Measurements from ENCODE around the gene WNT3. TPM values are rescaled to one million over a fixed set of nuclear protein-coding genes. Genes with fewer than 3 reads are reported as not detected.

The WNT3 gene
- polyA plus RNA-seq, 4 donors: 1.9 to 2.2 (median 1.9) TPM

- no peak for DNase-seq (ENCODE audit: low read depth in 4 of 4, low spot score in 3 of 4)
Measured at GRCh38 chr17:46837521-46837920, 19.0 kb upstream of the WNT3 start.

- DNase-seq (ENCODE audit: low read depth in 4 of 4, low spot score in 3 of 4): no peak
Measured at GRCh38 chr17:46836500-46836899, 18.0 kb upstream of the WNT3 start.

GRCh38 chr17:46834846-46835245, 16.4 kb upstream of the WNT3 start:
- DNase-seq (ENCODE audit: low read depth in 4 of 4, low spot score in 3 of 4): no peak

GRCh38 chr17:46833840-46834208, 15.3 kb upstream of the WNT3 start:
- no peak for DNase-seq (ENCODE audit: low read depth in 4 of 4, low spot score in 3 of 4)

- DNase-seq (ENCODE audit: low read depth in 4 of 4, low spot score in 3 of 4): no peak
Measured at GRCh38 chr17:46832945-46833839, 14.7 kb upstream of the WNT3 start.

GRCh38 chr17:46832331-46832821, 13.9 kb upstream of the WNT3 start:
- no peak for DNase-seq (ENCODE audit: low read depth in 4 of 4, low spot score in 3 of 4)

GRCh38 chr17:46831573-46832330, 13.3 kb upstream of the WNT3 start:
- DNase-seq (ENCODE audit: low read depth in 4 of 4, low spot score in 3 of 4): no peak

GRCh38 chr17:46827274-46827673, 8.8 kb upstream of the WNT3 start:
- no peak for DNase-seq (ENCODE audit: low read depth in 4 of 4, low spot score in 3 of 4)

- no peak for DNase-seq (ENCODE audit: low read depth in 4 of 4, low spot score in 3 of 4)
Measured at GRCh38 chr17:46826116-46826515, 7.6 kb upstream of the WNT3 start.

GRCh38 chr17:46823657-46824056, 5.2 kb upstream of the WNT3 start:
- DNase-seq (ENCODE audit: low read depth in 4 of 4, low spot score in 3 of 4): no peak

- DNase-seq (ENCODE audit: low read depth in 4 of 4, low spot score in 3 of 4): no peak
Measured at GRCh38 chr17:46822388-46822921, 4.0 kb upstream of the WNT3 start.

- no peak for DNase-seq (ENCODE audit: low read depth in 4 of 4, low spot score in 3 of 4)
Measured at GRCh38 chr17:46821482-46822387, 3.2 kb upstream of the WNT3 start.

- DNase-seq (ENCODE audit: low read depth in 4 of 4, low spot score in 3 of 4): no peak
Measured at GRCh38 chr17:46820592-46821450, 2.3 kb upstream of the WNT3 start.

- no peak for DNase-seq (ENCODE audit: low read depth in 4 of 4, low spot score in 3 of 4)
Measured at GRCh38 chr17:46819906-46820351, 1.4 kb upstream of the WNT3 start.

GRCh38 chr17:46818929-46819859, 702 bp upstream of the WNT3 start:
- no peak for DNase-seq (ENCODE audit: low read depth in 4 of 4, low spot score in 3 of 4)

GRCh38 chr17:46817901-46818209, 637 bp downstream of the WNT3 start:
- no peak for DNase-seq (ENCODE audit: low read depth in 4 of 4, low spot score in 3 of 4)

- DNase-seq (ENCODE audit: low read depth in 4 of 4, low spot score in 3 of 4): no peak
Measured at GRCh38 chr17:46817151-46817900, 1.2 kb downstream of the WNT3 start.

All from right renal pelvis (tissue), 4 donors.